ENCODE results near the gene SH2D4B. TPM values are rescaled to one million over a fixed set of nuclear protein-coding genes. Genes with fewer than 3 reads are reported as not detected.

SH2D4B gene
- total and polyA plus RNA-seq, 2 of the 13 experiments (the other 11 are each of a cell fraction or from before 2014, with no cell fraction given) = not detected

GRCh38 chr10:80498078-80498832 lies 39.4 kb upstream of the SH2D4B start (continued):
- TF ChIP-seq, protein P1, sequence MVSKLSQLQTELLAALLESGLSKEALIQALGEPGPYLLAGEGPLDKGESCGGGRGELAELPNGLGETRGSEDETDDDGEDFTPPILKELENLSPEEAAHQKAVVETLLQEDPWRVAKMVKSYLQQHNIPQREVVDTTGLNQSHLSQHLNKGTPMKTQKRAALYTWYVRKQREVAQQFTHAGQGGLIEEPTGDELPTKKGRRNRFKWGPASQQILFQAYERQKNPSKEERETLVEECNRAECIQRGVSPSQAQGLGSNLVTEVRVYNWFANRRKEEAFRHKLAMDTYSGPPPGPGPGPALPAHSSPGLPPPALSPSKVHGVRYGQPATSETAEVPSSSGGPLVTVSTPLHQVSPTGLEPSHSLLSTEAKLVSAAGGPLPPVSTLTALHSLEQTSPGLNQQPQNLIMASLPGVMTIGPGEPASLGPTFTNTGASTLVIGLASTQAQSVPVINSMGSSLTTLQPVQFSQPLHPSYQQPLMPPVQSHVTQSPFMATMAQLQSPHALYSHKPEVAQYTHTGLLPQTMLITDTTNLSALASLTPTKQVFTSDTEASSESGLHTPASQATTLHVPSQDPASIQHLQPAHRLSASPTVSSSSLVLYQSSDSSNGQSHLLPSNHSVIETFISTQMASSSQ (IDR thresholded peaks at IDR 0.05; ENCODE audit: low read depth) = peak; percentile 6; the same call in 1 of the 2 replicates
- TF ChIP-seq, protein P1 (CRISPR knock-in tag; IDR thresholded peaks at IDR 0.05; ENCODE audit: borderline replicate concordance) = no peak
- TF ChIP-seq ZFP90 (CRISPR knock-in tag; IDR thresholded peaks at IDR 0.05; ENCODE audit: borderline replicate concordance) = peak; percentile 23; the same call in 1 of the 2 replicates

- ATAC-seq (peak; percentile 95), FAIRE-seq (peak; percentile 88), DNase-seq (ENCODE audit: low spot score) (peak; percentile 94)
- no TSS peak for BruUV-seq (replicated peaks)
- Histone ChIP-seq H3K4me1 (ENCODE audit: insufficient read depth, low read length) (peaks cover 100% of the 10 kb centered on the region), H2AFZ (ENCODE audit: low read length) (no peak overlapping the region), H3K4me2 (ENCODE audit: low read depth, low read length) (peak overlapping the region; percentile 85), H3K36me3 (replicated peaks in 1 of 2; ENCODE audit: control insufficient read depth in 1 of 2, insufficient read depth in 2 of 2, low read length in 2 of 2) (peaks cover 4 to 17% of the 10 kb centered on the region in 2 experiments; a peak in 3 of 5 replicates), H3K9me3 (ENCODE audit: low read length) (no peaks in the 10 kb centered on the region), H3K9ac (ENCODE audit: insufficient read depth, low read depth, low read length) (peak overlapping the region; percentile 69), H4K20me1 (ENCODE audit: insufficient read depth, low read length) (0 out of 2 replicates have a peak, but pooled peaks cover 1% of the 10 kb centered on the region), H3K4me3 (replicated peaks in 1 of 3; ENCODE audit: insufficient read depth in 1 of 3, low read depth in 2 of 3, low read length in 3 of 3) (peak overlapping the region in 2 of 3 experiments; percentile 24 to 45; a peak in 3 of 6 replicates), H3K27ac (ENCODE audit: extremely low read length, insufficient read depth, low read length) (peak overlapping the region; percentile 90), H3K27me3 (ENCODE audit: control insufficient read depth in 1 of 2, insufficient read depth in 2 of 2, low read length in 2 of 2) (no peaks in the 10 kb centered on the region), H3K79me2 (ENCODE audit: insufficient read depth, low read length) (peaks cover 80% of the 10 kb centered on the region)
- in situ Hi-C loops (cut with HindIII; ENCODE audit: extremely low pct_ligation_motif_present, low pct_unique_long_range_greater_than_20kb) (no loop called here), intact Hi-C loops (cut with micrococcal nuclease; ENCODE audit: unreplicated experiment) (loop anchor here (2.0 kb wide), 1 partner anchor 34 kb away; no protein-coding TSS in a partner anchor)
- ChIA-PET POLR2A (interaction anchor here (0.6 to 3.5 kb wide), 19 partner anchors 8 to 388 kb away, joined by 3 to 30 read pairs (median 7); partner anchors contain the start of genes MAT1A and PRXL2A), CTCF (ENCODE audit: low intra/inter-chr PET ratio, low total read pairs) (no interaction called here)
- WGBS (ENCODE audit: low lambda C conversion rate) = 0% methylated on average over 7 of the region's 14 CpGs
- TF ChIP-seq NAIF1 (CRISPR knock-in tag; IDR thresholded peaks at IDR 0.05; ENCODE audit: borderline replicate concordance) = peak; percentile 51; the same call in 1 of the 2 replicates
- TF ChIP-seq, protein P2, sequence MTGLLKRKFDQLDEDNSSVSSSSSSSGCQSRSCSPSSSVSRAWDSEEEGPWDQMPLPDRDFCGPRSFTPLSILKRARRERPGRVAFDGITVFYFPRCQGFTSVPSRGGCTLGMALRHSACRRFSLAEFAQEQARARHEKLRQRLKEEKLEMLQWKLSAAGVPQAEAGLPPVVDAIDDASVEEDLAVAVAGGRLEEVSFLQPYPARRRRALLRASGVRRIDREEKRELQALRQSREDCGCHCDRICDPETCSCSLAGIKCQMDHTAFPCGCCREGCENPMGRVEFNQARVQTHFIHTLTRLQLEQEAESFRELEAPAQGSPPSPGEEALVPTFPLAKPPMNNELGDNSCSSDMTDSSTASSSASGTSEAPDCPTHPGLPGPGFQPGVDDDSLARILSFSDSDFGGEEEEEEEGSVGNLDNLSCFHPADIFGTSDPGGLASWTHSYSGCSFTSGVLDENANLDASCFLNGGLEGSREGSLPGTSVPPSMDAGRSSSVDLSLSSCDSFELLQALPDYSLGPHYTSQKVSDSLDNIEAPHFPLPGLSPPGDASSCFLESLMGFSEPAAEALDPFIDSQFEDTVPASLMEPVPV (CRISPR knock-in tag; IDR thresholded peaks at IDR 0.05) = peak; percentile 22; the same call in 1 of the 2 replicates
- TF ChIP-seq POLR2A (IDR thresholded peaks at IDR 0.05; ENCODE audit: insufficient read depth in 1 of 2, low read depth in 2 of 2, low read length in 2 of 2) = peak; percentile 35 to 44; a peak in 1 of 4 replicates
- peak; percentile 95 for TF ChIP-seq JUND (CRISPR knock-in tag; IDR thresholded peaks at IDR 0.05)
- TF ChIP-seq ZMYM3 (CRISPR knock-in tag; IDR thresholded peaks at IDR 0.05) = peak; percentile 84
- TF ChIP-seq HCFC1 (IDR thresholded peaks at IDR 0.05; ENCODE audit: low read depth, low read length) = no peak; the same call in 1 of the 2 replicates
- TF ChIP-seq, protein P3, sequence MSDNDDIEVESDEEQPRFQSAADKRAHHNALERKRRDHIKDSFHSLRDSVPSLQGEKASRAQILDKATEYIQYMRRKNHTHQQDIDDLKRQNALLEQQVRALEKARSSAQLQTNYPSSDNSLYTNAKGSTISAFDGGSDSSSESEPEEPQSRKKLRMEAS (IDR thresholded peaks at IDR 0.05) = peak; percentile 85
- TF ChIP-seq IRF2 (CRISPR knock-in tag; IDR thresholded peaks at IDR 0.05) = peak; percentile 66; the same call in 1 of the 2 replicates
- no peak for TF ChIP-seq TP53 (CRISPR knock-in tag; conservative IDR thresholded peaks at IDR 0.05)
- TF ChIP-seq CBX5 (CRISPR knock-in tag; IDR thresholded peaks at IDR 0.05; ENCODE audit: borderline replicate concordance) = peak; percentile 95; the same call in 1 of the 2 replicates
- peak; percentile 74; the same call in 1 of the 2 replicates for TF ChIP-seq MXD4 (CRISPR knock-in tag; IDR thresholded peaks at IDR 0.05)
These were observed 38.6 kb upstream of the SH2D4B start for GRCh38 chr10:80498833-80499741.

All from HepG2 (cell line).